ENCODE measurements around the gene TMEM94.
"Not testable (repeated sequence)": the region's sequence is repeated elsewhere in the genome, so short reads cannot be mapped to it uniquely, and the experiment has no call there.

The TMEM94 gene

DNA sequence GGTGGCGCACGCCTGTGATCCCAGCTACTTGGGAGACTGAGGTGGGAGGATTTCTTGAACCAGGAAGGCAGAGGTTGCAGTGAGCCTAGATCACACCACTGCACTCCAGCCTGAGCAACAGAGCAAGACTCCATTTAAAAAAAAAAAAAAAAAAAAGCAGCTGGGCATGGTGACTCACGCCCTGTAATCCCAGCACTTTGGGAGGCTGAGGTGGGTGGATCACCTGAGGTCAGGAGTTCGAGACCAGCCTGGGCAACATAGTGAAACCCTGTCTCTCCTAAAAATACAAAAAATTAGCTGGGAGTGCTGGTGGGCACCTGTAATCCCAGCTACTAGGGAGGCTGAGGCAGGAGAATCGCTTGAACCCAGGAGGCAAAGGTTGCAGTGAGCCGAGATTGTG is 10.5 kb upstream of the TMEM94 start:
- not testable (repeated sequence) for DNase-seq (ENCODE audit: low spot score)

DNA sequence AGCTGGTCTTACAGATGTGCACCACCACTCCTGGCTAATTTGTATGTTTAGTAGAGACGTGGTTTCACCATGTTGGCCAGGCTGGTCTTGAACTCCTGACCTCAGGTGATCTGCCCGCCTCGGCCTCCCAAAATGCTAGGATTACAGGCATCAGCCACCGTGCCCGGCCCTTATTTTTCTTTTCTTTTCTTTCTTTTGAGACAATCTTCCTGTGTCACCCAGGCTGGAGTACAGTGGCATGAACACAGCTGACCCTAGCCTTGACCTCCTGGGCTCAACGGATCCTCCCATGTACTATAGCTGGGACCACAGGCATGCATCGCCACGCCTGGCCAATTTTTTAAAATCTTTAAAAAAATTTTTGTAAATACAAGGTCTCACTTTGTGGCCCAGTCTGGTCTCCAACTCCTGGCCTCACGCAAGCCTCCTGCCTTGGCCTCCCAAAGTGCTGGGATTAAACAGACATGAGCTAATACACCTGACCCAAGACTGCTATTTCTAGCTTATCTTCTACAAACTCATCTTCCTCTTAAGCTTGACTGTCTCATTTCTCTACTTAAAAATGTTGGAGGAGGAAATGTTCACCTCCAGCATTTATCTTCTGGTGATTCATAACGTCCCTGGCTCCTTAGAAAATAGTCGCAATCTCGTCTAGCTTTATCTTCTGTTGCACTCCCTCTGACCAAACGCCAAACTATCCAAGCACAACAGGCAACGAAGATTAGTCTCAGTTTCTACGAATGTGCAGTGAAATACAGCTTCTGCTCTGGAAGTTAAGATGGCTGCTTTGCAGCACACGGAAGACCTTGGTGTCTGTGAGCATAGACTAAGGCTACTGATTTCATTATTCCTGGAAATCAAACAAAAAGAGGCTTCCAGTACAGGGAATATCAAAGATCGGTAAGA is 8.2 kb upstream of the TMEM94 start:
- DNase-seq (ENCODE audit: low spot score): no peak

- DNase-seq (ENCODE audit: low spot score): no peak
These were observed 6.2 kb upstream of the TMEM94 start for GRCh38 chr17:75450270-75450669.

GRCh38 chr17:75454193-75454592 is 2.2 kb upstream of the TMEM94 start:
- no peak for DNase-seq (ENCODE audit: low spot score)

DNA sequence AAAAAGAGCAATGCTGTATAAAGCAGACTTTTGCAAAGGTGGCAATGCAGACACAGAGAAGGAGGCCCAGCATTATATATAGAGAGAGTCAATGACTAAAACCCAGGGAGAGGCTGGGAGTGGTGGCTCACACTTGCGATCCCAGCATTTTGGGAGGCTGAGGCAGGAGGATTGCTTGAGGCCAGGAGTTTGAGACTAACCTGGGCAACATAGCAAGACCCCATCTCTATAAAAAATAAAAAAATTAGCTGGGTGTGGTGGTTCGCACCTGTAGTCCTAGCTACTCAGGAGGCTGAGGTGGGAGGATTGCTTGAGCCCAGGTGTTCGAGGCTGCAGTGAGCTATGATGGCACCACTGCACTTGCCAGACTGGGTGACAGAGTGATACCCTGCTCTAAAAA is 1.8 kb upstream of the TMEM94 start:
- not testable (repeated sequence) for DNase-seq (ENCODE audit: low spot score)

- DNase-seq (ENCODE audit: low spot score): no peak
These were observed 407 bp upstream of the TMEM94 start for GRCh38 chr17:75456039-75456416.

- no peak for DNase-seq (ENCODE audit: low spot score)
These were observed 716 bp downstream of the TMEM94 start for GRCh38 chr17:75457047-75457654.

DNA sequence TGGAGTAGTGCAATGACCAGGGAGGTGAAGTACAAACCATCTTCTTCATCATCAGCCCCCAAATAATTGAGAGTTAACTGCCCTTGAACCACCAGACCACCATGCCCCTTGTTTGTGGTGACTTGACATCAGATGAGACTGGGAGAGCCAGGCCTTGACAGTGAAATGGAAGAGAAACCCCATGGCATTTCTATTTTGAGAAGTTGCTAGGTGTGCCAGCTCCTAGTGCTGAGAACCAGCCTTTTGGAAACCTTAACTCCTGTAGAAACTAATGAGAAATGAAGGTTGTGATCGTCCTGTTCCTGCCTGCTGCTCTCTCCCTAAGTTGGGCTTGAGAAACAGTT is 2.8 kb downstream of the TMEM94 start:
- DNase-seq (ENCODE audit: low spot score): no peak

- DNase-seq (ENCODE audit: low spot score): peak; percentile 64
These were observed 3.3 kb downstream of the TMEM94 start for GRCh38 chr17:75459590-75460267.

DNA sequence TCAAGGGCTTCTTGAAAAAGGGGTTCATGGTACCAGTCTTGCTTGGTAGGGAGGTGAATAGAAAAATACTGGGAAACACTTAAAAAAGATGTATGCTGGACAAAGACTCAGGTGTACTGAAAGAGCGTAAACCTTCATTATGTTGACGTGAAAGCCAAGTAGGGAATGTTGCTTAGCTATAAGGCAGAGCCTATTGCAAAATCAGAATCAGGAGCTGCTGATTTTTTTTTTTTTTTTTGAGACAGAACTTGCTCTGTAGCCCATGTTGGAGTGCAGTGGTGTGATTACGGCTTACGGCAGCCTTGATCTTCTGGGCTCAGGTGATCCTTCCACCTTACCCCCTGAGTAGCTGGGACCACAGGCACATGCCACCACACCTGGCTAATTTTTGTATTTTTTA is 3.9 kb downstream of the TMEM94 start:
- no peak for DNase-seq (ENCODE audit: low spot score)

- no peak for DNase-seq (ENCODE audit: low spot score)
These were observed 7.2 kb downstream of the TMEM94 start for GRCh38 chr17:75463603-75464002.

- DNase-seq (ENCODE audit: low spot score): no peak
These were observed 8.6 kb downstream of the TMEM94 start for GRCh38 chr17:75465039-75465438.

DNA sequence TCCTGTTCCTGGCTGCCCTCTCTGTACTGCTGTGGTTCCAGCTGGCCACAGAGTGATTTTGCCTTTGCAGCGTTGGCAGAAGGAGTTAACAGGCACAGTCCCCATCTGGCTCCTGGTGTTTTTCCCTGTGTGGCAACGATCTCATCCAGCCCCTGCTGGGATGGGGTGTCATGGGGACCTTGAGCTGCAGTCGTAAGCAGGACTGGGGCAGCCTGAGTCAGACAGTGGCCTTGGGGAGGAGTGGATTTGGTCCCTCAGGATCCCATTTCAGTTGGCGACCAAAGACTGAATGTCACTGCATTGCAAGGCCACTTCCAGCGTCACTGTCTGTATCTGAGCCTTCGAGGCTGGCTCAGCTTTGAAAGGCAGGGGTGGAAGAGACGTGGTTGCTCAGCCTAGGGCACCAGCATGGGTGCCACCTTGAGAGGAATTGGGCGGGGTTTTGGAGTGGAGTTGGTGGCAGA is 11.9 kb downstream of the TMEM94 start:
- DNase-seq (ENCODE audit: low spot score): no peak

DNA sequence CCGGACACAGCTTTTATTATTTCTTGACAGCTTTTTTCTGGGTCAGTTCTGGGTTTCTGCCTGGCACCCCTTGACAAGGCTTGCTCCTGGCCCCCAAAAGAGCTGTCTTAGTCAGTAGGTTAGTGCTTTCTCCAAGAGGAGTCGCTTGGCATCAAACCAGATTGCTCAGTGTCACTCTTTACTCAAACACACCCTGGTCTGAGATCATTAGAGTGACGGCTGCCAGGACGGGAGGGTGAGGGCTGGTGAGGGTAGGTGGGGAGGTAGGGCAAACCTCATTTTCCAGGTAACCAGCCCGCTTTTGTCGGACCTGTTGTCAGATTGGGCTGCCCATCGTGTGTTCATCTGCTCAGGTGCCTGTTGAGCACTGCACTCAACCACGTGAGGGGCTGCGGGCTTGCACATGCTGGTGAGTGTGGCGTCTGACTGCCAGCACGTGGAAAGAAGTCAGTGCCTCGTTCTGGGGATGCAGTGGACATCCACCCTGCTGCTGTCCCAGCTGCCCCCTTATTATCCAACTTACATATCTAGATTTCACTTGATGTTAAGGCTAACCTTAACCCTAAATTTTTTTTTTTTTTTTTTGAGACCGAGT is 12.4 kb downstream of the TMEM94 start:
- DNase-seq (ENCODE audit: low spot score): no peak

DNA sequence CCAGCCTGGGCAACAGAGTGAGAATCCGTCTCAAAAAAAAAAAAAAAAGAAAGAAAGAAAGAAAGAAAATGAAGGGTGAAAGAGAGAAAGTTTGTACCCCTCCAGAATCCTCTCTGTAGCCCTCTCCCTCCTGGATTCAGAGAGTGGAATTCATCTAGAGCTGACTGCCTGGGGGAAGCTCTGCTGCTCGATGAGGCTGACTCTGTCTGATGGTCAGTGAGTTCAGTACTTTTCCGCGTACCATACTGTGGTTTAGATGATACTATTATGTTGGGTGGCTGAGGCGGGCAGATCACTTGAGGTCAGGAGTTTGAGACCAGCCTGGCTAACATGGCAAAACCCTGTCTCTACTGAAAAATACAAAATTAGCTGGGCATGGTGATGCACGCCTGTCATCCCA is 14.8 kb downstream of the TMEM94 start:
- no peak for DNase-seq (ENCODE audit: low spot score)

DNA sequence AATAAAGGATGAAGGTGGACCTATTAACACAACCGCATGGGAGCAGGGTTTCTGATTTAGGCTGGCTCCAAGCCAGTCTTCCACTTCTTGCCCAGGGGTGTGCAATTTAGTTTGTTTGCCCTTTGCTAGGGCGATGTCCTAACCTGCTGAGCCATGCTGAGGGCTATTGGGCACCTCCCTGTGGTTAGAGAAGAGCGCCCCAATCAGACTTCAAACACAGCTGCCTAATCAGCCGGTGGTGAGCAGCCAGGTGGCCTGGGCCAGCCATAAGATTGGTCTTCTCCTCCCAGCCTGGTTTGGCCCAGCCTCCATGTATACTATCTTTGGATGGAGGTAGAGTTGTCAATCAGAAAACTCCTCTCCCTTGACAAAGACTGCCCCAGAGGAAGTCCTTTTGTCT is 15.7 kb downstream of the TMEM94 start:
- no peak for DNase-seq (ENCODE audit: low spot score)

GRCh38 chr17:75473246-75473645 is 16.8 kb downstream of the TMEM94 start:
- DNase-seq (ENCODE audit: low spot score): no peak

GRCh38 chr17:75474736-75475135 is 18.3 kb downstream of the TMEM94 start:
- DNase-seq (ENCODE audit: low spot score): no peak

- no peak for DNase-seq (ENCODE audit: low spot score)
These were observed 18.9 kb downstream of the TMEM94 start for GRCh38 chr17:75475144-75475835.

- no peak for DNase-seq (ENCODE audit: low spot score)
These were observed 19.4 kb downstream of the TMEM94 start for GRCh38 chr17:75475851-75476250.

DNA sequence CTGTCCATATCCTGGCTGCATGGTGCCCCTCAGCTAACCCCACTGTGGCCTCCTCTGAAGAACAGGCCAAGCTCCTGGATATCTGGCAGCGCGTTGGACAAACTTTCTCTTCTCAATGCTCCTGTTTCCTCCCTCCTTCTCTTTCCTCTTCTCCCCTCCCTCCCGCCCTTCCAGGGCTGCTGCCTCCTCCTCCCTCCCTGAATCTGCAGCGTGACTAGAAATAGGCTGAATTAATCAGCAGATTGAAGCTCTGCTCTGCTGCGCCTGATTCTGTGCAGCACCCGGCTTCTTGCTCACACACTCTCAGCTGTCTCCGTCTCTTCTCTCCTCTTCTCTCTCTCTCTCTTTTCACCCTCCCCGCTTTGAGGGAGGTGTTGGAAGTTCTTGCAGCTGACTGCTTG is 19.8 kb downstream of the TMEM94 start:
- no peak for DNase-seq (ENCODE audit: low spot score)

Data from LoVo (cell line).